ENCODE data around the gene TUBB3.
"Not testable (repeated sequence)": the region's sequence is repeated elsewhere in the genome, so short reads cannot be mapped to it uniquely, and the experiment has no call there.

Gene TUBB3

GRCh38 chr16:89903908-89904515 lies 19.1 kb upstream of the TUBB3 start:
- DNase-seq: no peak

GRCh38 chr16:89904606-89905510 lies 18.3 kb upstream of the TUBB3 start:
- no peak for DNase-seq

DNA sequence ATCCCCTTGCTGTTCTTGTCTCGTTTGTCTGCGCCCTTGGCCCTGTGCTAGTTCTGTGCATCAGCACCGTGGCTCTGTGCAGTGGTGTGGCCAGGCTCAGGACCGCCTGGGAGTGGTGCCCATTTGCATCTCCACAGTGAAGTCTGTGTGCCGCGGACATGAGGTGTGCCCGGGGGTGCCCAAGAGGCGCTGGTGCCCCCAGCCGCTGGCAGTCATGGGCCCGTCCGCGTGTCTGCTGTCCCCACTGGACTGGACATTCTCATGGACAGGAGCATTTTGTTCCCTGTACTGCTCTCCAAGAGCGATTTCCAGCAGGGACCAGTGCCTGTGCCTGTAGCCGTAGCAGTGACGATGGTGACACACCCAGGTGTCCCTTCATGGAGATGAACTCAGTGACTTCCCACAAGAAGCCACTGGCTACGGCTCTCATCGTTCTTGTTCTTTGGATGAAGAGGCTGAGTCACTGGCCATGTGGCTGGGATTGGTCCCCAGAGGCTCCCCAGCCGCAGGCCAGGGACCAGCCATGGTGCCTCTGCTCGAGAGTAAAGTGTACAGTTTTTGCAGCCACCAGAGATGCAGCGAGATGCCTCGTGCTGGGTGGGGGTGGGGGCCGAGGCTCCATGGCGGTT lies 17.5 kb upstream of the TUBB3 start:
- DNase-seq: no peak

DNA sequence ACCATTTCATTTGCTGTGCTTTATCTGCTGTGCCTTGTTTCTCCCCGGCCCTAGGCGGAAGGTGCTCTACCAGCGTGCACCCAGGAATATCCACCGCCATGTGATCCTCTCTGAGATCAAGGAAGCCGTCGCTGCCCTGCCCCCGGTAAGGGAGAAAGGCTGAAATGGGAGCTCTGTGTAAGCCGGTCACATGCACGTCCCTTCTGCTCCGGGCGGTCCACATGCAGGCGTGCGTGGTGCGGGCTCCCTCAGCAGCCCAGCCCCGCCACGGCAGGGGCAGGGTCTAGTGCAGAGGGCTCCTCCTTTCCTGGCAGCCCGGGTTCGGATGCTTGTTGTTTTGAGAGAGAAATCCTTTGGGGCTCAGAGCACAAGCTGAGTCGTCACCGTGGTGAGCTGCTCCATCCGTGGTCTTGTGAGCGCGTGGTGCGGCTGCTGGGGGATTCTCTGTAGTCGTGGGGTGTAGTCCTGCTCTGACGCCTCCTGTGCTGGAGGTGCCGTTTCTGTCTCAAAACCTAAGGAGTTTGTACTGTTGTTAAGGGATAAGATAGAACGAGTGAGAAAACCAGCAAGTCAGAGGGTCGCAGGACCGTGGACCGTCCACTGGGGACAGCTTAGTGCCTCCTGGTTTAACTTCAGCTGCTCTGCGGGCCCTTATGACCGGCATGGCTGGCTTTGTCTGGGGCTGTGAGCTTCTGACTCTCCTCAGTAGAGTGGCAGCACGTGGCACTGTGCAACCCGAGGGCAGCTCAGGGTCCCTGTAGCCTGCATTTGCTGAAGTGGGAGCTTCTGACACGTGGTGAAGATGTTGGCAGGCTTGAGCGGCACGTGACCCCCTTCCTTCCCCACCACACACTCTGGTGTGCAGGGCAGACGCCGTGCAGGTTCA lies 16.8 kb upstream of the TUBB3 start:
- DNase-seq: no peak

DNA sequence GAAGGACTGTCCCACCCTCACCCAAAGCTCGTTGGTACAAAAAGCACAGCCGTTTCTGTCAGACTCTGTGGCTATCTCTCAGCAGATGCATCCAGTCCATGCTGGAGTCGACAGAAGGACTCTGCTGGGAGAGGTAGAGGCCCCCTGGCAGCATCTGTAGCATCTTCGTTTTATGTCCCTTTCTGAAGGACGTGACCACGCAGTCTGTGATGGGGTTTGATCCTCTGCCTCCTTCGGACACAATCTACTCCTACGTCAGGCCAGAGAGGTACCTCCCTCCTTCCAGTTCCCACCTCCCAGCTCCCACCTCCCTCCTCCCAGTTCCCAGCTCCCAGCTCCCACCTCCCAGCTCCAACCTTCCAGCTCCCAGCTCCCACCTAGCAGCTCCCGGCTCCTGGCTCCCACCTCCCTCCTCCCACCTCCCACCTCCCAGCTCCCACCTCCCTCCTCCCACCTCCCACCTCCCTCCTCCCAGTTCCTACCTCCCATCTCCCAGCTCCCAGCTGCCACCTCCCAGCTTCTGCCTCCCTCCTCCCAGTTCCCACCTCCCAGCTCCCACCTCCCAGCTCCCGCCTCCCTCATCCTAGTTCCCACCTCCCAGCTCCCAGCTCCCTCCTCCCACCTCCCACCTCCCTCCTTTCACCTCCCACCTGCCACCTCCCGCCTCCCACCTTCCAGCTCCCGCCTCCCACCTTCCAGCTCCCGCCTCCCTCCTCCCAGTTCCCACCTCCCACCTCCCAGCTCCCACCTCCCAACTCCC lies 15.9 kb upstream of the TUBB3 start:
- no peak for DNase-seq

DNA sequence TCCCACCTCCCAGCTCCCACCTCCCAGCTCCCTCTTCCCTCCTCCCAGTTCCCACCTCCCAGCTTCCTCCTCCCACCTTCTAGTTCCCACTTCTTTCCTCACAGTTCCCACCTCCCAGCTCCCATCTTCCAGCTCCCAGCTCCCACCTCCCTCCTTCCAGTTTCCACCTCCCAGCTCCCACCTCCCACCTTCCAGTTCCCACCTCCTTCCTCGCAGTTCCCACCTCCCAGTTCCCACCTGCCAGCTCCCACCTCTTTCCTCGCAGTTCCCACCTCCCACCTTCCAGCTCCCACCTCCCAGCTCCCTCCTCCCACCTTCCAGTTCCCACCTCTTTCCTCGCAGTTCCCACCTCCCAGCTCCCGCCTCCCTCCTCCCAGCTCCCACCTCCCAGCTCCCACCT lies 14.9 kb upstream of the TUBB3 start:
- no peak for DNase-seq

DNA sequence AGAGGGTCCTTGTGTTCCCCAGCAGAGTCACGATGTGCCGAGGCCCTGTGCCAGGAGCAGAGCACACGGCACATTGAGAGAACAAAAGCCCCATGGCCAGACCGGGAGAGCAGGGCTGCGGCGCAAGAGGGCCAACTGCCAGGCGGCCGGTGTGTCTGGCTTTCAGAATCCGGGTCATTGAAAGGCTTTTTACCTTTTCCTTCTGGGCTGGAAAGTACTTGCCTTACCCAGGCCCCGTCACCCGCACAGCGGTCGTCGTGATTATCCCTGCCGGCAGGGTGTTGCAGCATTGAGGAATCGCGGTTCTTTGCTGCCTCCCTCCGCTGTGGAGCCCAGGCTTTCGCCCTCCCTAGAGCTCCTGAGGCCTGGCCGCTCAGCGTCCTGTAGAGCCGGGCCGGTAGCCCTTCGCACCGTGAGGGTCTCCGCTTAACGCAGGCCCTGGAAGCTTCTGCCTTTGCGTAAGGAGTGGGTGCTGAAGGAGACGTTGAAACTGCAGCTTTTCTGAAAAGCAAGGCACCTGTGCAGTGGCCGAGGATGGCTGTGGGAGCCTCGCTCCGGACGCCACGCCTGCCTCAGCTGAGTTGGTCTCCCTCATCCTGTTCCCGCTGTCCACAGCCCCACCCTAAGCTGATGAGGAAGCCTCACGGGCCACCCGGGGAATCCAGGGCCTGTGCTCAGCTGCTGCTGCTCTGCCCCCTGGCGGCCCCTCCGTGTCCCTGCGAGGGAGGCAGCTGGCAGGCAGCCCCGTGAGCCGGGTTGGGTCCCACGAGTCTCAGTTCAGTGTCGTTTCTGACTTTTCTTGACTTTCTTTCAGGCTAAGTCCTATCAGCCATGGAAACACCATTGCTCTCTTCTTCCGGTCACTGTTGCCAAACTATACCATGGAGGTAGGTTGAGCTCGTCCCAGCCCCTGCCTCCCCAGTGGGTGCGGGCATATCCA lies 13.1 kb upstream of the TUBB3 start:
- peak; percentile 56 for DNase-seq

GRCh38 chr16:89910717-89911354 lies 12.3 kb upstream of the TUBB3 start:
- no peak for DNase-seq

DNA sequence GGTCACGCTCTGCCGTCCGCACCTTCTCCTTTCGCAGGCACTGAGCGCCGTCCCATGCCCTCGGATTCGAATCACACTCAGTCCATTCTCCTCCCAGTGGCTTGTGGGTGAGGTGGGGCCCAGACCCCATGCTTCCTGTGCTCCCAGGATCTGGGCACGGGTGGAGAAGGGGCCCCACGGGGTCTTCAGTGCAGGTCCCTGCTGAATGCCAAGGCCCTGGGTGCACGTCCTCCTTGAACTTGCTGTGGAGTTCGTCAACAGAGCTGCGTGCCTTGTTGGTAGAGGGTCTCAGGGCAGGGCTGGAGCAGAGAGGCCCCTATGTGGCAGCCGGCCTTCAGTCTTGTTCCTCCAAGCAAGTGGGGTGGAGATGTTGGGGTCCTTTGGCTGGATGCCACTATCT lies 11.8 kb upstream of the TUBB3 start:
- no peak for DNase-seq

DNA sequence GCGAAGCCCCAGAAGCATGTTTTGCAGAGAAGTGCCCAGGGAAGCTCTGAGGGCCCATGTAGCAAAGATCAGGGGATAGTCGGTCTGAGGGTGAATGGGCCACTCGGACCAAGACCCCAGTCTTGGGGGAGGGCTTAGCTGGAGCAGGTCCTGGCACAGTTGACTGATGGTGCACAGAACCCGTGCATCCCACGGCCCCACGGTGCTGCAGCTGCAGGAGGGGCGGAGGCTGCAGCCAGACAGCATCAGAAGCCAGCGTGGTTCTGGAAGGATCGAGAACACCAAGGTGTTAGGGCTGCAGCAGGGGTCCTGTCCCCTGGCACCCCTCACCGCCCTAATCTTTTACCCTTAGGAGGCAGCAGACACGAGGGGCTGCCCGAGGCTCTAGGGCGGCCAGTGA lies 11.0 kb upstream of the TUBB3 start:
- DNase-seq: no peak

- DNase-seq: no peak
These were observed 10.5 kb upstream of the TUBB3 start for GRCh38 chr16:89912627-89913026.

DNA sequence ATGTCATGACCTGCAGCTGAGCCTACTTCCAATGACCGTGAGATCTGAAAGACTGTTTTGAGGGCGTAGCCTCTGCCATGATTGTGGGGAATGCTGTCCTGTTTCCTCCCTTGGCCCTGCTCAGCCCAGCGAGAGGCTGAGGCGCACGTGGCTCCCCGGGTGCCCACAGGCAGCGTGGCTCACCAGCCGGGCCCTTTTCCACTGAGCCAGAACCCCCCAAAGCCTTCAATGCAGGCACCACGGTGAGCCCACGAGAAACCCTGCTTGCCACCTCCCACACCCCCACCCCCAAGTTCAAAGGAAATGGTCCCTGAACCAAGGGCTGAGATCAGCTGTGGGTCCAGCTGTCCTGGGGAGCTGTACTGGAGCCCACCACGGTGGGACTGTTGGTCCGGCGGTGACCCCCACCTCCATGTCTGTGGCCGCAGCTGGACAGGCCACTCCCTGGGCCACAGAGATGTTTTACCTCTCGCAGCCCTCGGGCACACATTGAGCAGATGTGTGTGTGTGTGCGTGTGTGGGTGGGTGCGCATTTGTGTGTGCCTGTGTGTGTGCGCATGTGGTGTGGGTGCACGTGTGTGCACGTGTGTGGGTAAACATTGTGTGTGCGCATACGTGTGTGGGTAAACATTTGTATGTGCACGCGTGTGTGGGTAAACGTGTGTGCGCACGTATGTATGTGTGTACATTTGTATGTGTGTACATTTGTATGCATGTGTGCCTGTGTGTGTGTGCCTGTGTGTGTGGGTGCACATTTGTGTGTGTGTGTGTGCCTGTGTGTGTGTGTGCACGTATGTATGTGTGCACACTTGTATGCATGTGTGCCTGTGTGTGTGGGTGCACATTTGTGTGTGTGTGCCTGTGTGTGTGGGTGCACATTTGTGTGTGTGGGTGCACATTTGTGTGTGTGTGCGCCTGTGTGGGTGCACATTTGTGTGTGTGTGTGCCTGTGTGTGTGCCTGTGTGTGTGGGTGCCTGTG lies 9.4 kb upstream of the TUBB3 start:
- no peak for DNase-seq

GRCh38 chr16:89914642-89915285 lies 8.4 kb upstream of the TUBB3 start:
- not testable (repeated sequence) for DNase-seq

DNA sequence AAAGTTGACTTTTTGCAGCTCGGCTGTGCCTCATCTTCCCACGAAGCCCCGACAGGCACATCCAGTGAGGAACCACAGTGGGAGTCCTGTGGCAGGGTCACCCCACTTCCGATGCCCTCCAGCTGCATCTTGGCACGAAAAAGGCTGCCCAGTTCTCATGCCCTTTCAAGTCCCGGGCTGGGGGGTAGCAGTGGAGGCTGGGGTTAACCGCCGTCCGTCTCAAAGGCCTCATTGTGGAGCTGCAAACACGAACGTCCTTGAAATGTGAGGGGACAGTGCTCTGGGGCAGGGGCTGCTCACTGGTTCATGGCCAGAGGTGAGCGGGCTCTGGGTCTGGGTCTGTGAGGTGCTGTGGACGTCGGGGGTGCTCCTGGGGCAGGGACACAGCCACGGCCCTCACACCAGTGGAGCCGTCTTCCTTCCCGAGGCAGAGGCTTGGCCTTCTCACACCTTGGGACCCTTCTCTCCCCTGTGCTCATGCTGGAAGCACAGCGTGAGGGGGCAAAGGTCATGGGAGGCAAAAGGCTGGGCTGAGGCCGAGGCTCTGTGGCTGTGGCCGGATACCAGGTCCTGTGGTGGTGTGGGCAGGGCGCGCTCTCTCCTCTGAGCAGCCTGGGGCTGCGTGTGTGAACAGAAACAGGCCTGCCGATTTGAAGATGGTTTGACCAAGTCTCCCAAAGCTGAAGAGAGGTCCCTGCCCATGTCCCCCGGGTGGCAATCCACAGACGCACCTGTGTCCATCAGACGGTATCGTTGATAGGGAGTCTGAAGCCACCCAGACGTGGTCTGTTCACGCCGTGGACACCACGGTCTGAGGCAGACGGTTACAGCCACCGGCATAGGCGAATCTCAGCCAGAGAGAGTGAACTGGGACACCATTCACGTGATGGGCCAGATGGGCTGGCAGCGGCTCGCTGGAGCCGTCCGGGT lies 7.6 kb upstream of the TUBB3 start:
- no peak for DNase-seq

- DNase-seq: peak; percentile 40
These were observed 5.2 kb upstream of the TUBB3 start for GRCh38 chr16:89917773-89918452.

GRCh38 chr16:89918453-89919347 lies 4.4 kb upstream of the TUBB3 start, which contains the start of gene MC1R:
MC1R (plus strand) TSS chr16:89918862; CDS start chr16:89919259, 397 bp downstream.
- no peak for DNase-seq
